OCI-LY1 (cell line): Measurements from ENCODE around the gene LACC1.

Experiments
- CTCF ChIP-seq: fragments of 200-600 bp; sonication (generic), shearing (Covaris generic); IDR thresholded peaks from 2 replicates; pipeline ENCODE4 v1.5.1; 2017; ENCODE audit warnings: mild to moderate bottlenecking, antibody characterized with exemption, low read length, moderate library complexity, mixed read lengths
- EZH2 ChIP-seq: fragments of 200-600 bp; sonication (generic), shearing (Covaris generic); IDR thresholded peaks from 2 replicates; pipeline ENCODE4 v1.8.0; 2017; ENCODE audit warnings: borderline replicate concordance, mixed run types, mild to moderate bottlenecking, antibody characterized with exemption, low read length, moderate library complexity, mixed read lengths

GRCh38 chr13:43872181-43872580, 7.5 kb upstream of the LACC1 start:
- TF ChIP-seq EZH2, result no peak
- no peak for TF ChIP-seq CTCF
